Suppressor macrophage treated with lipopolysaccharide for 1 hour (primary cell): Measurements from ENCODE around the gene RGS7BP.
"Not testable (repeated sequence)": the region's sequence is repeated elsewhere in the genome, so short reads cannot be mapped to it uniquely, and the experiment has no call there.

Experiments used
- DNase-seq, 3 donors: peaks; one replicate each; pipeline ENCODE4 v3.0.0-alpha.2; 2020 to 2022

The RGS7BP gene

GRCh38 chr5:64505769-64506566, at the start of gene RGS7BP:
TSS of gene RGS7BP (plus strand) at chr5:64506015. CDS start at chr5:64506625, 610 bp downstream.
- no peak for DNase-seq

DNA sequence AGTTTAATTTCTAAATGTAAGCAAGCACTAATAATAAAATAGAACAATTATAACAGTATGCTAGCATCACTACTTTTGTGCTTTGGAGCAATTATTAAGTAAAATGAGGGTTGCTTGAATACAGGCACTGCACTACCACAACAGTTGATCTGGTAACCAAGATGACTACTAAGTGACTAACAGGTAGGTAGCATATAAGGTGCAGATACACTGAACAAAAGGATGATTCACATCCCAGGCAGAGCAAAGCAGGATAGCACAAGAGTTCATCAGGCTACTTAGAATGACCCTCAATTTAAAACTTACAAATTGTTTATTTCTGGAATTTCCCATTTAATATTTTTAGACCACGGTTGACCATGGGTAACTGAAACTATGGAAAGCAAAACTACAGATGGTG, 48.0 kb upstream of the RGS7BP start:
- DNase-seq: no peak

DNA sequence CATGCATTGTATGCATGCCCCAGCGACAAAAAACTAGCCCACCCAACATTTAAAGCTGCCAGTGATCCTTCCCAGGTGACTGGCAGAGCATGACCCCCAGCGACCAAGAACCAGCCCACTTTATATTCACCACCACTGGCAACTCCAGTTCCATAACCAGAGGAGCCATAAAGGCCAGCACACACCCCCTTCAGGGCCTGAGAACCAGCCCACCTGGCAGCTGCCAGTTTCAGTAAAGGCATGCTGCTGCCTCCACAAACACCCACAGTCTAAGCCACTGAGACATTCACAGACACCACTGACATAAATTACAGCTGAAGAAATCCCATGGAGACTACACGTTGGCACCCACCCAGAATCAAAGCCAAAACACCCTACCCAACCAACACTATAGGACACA, 46.9 kb upstream of the RGS7BP start:
- DNase-seq: no peak

DNA sequence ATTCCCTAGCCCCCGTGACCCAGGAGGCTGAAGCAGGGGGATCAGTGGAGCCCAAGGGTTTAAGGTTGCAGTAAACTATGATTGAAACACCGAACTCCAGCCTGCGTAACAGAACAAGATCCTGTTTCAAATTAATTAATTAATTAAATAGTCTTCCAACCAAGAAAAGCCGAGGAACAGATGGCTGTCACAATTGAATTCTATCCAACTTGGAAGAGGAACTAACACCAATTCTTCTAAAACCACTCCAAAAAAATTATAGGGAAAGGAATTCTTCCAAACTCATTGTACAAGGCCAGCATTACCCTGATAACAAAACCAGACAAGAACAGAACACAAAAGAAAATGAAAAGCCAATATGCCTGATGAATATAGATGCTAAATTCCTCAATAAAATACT, 43.4 kb upstream of the RGS7BP start:
- DNase-seq: no peak

- DNase-seq: no peak
Measured at GRCh38 chr5:64486163-64486562, 19.7 kb upstream of the RGS7BP start.

DNA sequence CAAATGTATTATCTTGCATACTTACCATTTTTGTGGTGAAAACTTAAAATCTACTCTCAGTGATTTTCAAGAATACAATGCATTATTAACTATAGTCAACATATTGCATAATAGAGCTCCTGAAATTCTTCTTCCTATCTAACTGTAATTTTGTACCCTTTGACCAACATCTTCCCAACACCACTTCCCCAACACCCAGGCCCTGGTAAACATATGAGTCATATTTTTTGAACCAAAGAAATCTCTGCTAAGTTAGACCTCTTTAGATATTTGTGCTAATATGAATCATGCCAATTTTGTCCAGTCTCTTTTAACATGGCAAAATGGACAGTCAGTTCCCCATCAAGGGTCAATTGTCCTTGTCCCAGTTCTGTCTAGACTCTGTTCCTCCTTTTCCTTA, 18.5 kb upstream of the RGS7BP start:
- DNase-seq: no peak

GRCh38 chr5:64489857-64490256, 16.0 kb upstream of the RGS7BP start:
- DNase-seq: no peak

DNA sequence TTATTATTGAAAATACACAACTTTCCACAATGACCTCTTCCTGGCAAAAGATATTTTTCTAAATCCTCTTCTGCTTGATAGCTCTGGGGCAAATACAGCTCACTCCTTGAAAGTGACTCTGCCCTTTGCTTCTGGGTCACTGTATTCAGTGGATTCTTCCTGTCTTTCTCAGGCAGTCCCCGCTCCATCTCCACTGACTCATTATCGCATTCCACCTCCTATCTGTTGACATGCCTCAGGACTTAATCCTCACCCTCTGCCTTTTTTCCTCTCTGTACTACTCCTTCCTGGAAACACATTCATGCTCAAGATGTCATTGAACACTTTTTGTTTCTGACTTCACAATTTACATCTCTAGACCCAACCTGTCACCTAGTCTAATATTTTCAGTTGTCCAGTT, 8.4 kb upstream of the RGS7BP start:
- no peak for DNase-seq

- no peak for DNase-seq
Measured at GRCh38 chr5:64502196-64502595, 3.6 kb upstream of the RGS7BP start.

DNA sequence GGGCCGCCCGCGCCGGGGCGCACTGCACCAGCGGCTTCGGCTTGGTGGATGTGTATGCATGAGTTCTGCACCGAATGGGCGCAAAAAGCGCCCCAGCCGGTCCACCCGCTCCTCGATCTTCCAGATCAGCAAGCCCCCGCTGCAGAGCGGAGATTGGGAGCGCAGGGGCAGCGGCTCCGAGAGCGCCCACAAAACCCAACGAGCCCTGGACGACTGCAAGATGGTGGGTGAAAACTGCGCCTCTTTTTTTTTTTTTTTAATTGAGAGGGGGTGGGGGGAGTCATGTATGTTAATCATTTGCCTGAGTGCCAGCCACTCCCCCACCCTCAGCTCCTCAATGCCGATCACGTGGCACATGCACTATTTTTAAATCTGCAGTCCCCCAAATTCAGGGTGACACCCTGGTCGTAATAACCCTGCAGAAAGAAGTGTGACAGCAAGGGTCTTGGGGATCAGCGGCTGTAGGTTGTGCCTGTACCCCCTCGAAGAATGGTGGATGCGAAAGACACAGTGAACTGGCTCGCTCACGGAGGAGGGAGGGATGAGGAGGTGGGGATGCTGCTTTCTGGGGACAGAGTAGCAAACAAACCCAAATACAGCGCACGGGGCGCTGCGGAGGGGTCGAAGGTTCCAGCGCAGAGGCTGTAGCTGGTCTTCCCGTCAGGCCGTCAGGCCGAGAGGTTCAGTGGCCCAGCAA, 900 bp downstream of the RGS7BP start:
- DNase-seq: no peak

GRCh38 chr5:64507264-64507605, 1.4 kb downstream of the RGS7BP start:
- DNase-seq: no peak

GRCh38 chr5:64509828-64510227, 4.0 kb downstream of the RGS7BP start:
- DNase-seq: no peak

DNA sequence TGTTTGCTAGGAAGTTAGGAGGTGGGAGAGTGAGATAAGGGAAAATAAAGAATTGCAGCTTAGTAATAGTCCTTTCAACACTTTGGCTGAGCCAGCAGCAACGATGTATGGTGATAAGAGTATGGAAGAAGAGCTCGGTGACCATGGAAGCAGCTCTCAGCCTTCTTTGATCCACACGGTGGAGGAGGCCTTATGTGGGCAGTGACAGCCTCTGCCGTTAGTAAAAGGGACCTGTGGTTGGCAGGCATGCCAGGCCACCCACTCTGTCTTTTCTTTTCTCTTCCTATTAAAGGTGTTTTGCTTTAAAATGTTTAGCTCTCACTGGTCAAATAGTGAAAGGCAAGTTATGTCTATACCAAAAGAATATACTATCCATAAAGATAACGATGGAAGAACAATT, 7.7 kb downstream of the RGS7BP start:
- no peak for DNase-seq

DNA sequence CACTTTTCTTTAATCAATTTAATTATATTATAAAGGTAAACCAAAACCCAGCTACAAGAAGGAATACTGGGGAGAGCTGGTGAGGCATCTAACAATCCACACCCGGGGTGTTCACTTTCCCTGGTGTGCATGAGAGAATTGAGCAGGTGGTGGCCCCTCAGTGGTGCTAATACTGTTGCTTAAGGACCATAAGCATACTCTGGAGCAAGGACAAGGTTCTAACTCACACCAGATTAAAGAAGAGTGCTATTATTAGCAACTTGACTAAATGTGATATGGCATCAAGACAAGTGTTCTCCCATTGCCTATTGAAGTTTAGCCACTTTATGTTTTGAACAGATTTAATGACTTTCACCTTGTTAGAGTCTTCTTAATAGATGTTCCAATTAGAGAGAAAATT, 8.8 kb downstream of the RGS7BP start:
- DNase-seq: no peak

GRCh38 chr5:64516216-64516615, 10.4 kb downstream of the RGS7BP start:
- no peak for DNase-seq

GRCh38 chr5:64518793-64519192, 13.0 kb downstream of the RGS7BP start:
- no peak for DNase-seq

DNA sequence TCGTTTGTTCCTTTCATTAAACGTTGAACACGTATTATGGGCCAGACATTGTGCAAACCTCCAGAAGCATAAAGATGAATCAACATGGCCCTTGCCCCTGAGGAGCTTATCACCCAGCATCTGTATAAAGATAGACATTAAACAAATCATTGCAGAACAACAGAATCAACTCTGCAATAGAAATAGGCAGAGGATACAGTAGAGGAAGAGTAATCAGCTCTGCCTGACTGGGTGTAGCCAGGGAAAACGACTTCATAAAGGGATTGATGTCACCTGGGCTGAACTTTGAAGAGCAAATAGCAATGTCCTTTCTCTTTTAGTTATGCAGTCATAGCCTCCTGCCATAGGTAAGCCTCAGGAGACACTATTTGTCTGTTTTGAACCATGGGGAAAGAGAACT, 13.4 kb downstream of the RGS7BP start:
- DNase-seq: no peak

GRCh38 chr5:64526734-64527439, 21.1 kb downstream of the RGS7BP start:
- no peak for DNase-seq

- DNase-seq: no peak
Measured at GRCh38 chr5:64530076-64530475, 24.3 kb downstream of the RGS7BP start.

DNA sequence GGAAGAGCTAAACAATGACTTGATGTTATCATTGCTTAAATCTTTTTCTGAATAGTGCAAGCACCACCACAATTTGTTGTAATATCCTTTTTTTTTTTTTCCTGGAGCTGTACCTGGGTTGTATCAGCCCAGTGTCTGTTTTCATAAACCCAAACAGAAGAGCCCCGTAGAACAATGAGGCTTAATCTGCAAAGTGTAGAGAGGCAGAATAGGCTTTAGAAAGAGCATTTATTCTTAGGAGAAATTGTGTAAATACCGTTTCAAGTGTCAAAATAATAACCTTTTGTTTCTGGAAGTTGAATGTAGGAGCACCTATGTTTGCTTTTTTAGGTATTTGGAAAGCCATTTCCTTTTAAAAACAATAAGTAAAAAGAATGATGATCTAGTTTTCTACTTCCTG, 26.4 kb downstream of the RGS7BP start:
- no peak for DNase-seq

DNA sequence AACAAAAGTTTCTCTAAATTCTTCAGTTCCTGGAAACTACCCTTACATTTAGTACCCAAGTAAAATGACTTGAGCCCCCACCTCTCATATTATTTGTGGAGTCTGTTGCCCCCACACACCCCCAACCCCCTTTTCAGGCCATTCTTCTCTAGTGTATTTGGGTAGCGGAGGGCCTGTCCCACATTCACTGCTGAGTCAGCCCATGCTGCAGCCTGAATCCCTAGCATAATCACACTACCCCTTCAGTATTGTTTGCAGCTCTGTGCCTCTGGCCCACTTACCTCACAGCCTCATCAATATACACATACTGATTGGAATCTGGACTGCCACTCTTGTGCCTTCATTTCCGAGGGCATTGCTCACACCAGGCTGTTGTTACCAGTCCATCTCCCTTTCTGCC, 26.8 kb downstream of the RGS7BP start:
- no peak for DNase-seq

- DNase-seq: no peak
Measured at GRCh38 chr5:64534033-64534432, 28.2 kb downstream of the RGS7BP start.

- no peak for DNase-seq
Measured at GRCh38 chr5:64557911-64558310, 52.1 kb downstream of the RGS7BP start.

- DNase-seq: not testable (repeated sequence)
Measured at GRCh38 chr5:64558641-64559040, 52.8 kb downstream of the RGS7BP start.
